ENCODE results near the gene EXOC3. TPM values are rescaled to one million over a fixed set of nuclear protein-coding genes. Genes with fewer than 3 reads are reported as not detected.

The EXOC3 gene
- total and polyA plus RNA-seq, 2 of the 8 experiments (the other 6 are each of a cell fraction or from before 2014, with no cell fraction given) = 14.4 to 30.0 TPM

DNA sequence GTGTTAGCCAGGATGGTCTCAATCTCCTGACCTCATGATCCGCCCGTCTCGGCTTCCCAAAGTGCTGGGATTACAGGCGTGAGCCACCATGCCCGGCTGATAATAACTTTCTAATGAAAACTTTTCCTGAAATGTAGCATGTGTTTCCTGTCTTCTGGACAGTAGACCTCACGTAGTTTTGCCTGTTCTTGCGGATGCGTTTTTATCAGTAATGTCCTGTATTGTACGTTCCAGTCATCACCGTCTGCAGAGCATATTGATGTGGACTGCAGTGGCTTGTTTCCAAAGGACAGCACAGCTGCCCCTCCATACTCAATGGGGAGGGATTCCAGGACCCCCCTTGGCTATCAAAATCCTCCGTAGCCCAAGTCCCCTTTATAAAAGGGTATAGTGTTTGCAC, 12.8 kb downstream of the EXOC3 start:
- no peaks in the 10 kb centered on the region for H3K27me3 ChIP-seq (replicated peaks in 1 of 4; ENCODE audit: control insufficient read depth in 3 of 4, extremely low read depth in 1 of 4, insufficient read depth in 3 of 4, low read length in 3 of 4)
- H2BK120ac ChIP-seq (replicated peaks; ENCODE audit: low read depth, low read length) = no peak overlapping the region
- H3K79me1 ChIP-seq (ENCODE audit: low read depth, low read length) = peaks cover 4% of the 10 kb centered on the region
- no peak overlapping the region for H3K18ac ChIP-seq (ENCODE audit: extremely low read depth, low read length)
- peaks cover 2 to 7% (median 2%) of the 10 kb centered on the region in 4 experiments; a peak in 5 of 7 replicates for H3K4me1 ChIP-seq (replicated peaks in 1 of 4; ENCODE audit: control insufficient read depth in 3 of 4, insufficient read depth in 4 of 4, low read length in 3 of 4)
- no peak overlapping the region for H3K14ac ChIP-seq (ENCODE audit: insufficient read length)
- FAIRE-seq (no peak), DNase-seq (ENCODE audit: low read depth in 1 of 2, low spot score in 2 of 2) (no peak)
- H3K4ac ChIP-seq (replicated peaks; ENCODE audit: insufficient read length, low read depth, low read length) = no peak overlapping the region
- no peak overlapping the region for H2BK5ac ChIP-seq (ENCODE audit: low read depth, low read length)
- POLR2A ChIA-PET (ENCODE audit: partially characterized antibody) = no interaction called here
- no peak overlapping the region for H2BK20ac ChIP-seq (ENCODE audit: low read length)
- WGBS, 2 experiments (ENCODE audit: extremely low coverage in 1 of 2, insufficient coverage in 1 of 2, insufficient read length in 1 of 2, insufficient replicate concordance in 2 of 2, low coverage in 1 of 2, low lambda C conversion rate in 2 of 2, missing lambda C conversion rate in 1 of 2) = 97% methylated on average over 11 of the region's 11 CpGs; no CpG with 5 or more reads in 1 of the 2 experiments
- no peak overlapping the region for H2BK12ac ChIP-seq (ENCODE audit: low read depth, low read length)
- 0 out of 4 replicates have a peak, but pooled peaks cover 0 to 3% of the 10 kb centered on the region in 2 experiments for H3K79me2 ChIP-seq (ENCODE audit: control insufficient read depth in 1 of 2, insufficient read depth in 2 of 2, low read length in 2 of 2)
- H3K9ac ChIP-seq (replicated peaks in 1 of 4; ENCODE audit: extremely low read depth in 1 of 4, low read depth in 3 of 4, low read length in 3 of 4) = no peak overlapping the region
- no peak overlapping the region for H2AFZ ChIP-seq (ENCODE audit: low read length)
- no peaks in the 10 kb centered on the region for H3K23me2 ChIP-seq (ENCODE audit: low read depth, low read length)
- no peak overlapping the region for H3K4me2 ChIP-seq (ENCODE audit: insufficient read depth in 1 of 2, low read depth in 2 of 2, low read length in 2 of 2)
- no peak overlapping the region for H2BK15ac ChIP-seq (ENCODE audit: low read length)
- no peak overlapping the region for H2AK5ac ChIP-seq (ENCODE audit: low read depth, low read length)
- H4K91ac ChIP-seq (replicated peaks; ENCODE audit: insufficient read length, low read length) = no peak overlapping the region
- peaks cover 0 to 6% of the 10 kb centered on the region in 2 experiments; a peak in 2 of 4 replicates for H3K9me3 ChIP-seq (ENCODE audit: insufficient read depth in 2 of 2, low read depth in 1 of 2, low read length in 1 of 2)
- H3K36me3 ChIP-seq (ENCODE audit: control insufficient read depth in 2 of 4, insufficient read depth in 4 of 4, low read length in 3 of 4) = peaks cover 4 to 19% (median 14%) of the 10 kb centered on the region in 4 experiments; a peak in 6 of 8 replicates
- H3K27ac ChIP-seq (ENCODE audit: low read depth, low read length) = no peak overlapping the region
- no peak for TF ChIP-seq SRF (IDR thresholded peaks at IDR 0.05; ENCODE audit: low read depth, low read length)
- H4K8ac ChIP-seq (ENCODE audit: extremely low read depth, insufficient read depth, low read length) = no peak overlapping the region
- no peak overlapping the region for H3K23ac ChIP-seq (ENCODE audit: insufficient read length)
- H4K20me1 ChIP-seq (replicated peaks in 1 of 2; ENCODE audit: control insufficient read depth in 1 of 2, insufficient read depth in 2 of 2, low read length in 2 of 2) = no peaks in the 10 kb centered on the region
- no peak overlapping the region for H3K4me3 ChIP-seq (ENCODE audit: extremely low read depth in 1 of 4, insufficient read depth in 2 of 4, low read depth in 3 of 4, low read length in 4 of 4)
- CTCF ChIA-PET (ENCODE audit: partially characterized antibody) = interaction anchor here (0.9 to 2.7 kb wide), 2 partner anchors 10 to 27 kb away, joined by 3 to 10 read pairs; no protein-coding TSS in a partner anchor
- H3K56ac ChIP-seq (replicated peaks; ENCODE audit: insufficient read length, low read depth, low read length) = no peak overlapping the region
- no peak overlapping the region for H4K5ac ChIP-seq (ENCODE audit: insufficient read length, low read depth, low read length)
